Skeletal muscle cell (primary cell): ENCODE measurements around the gene TNFRSF21.
"Not testable (repeated sequence)": the region's sequence is repeated elsewhere in the genome, so short reads cannot be mapped to it uniquely, and the experiment has no call there.

Experiments
- DNase-seq: peaks from one replicate; pipeline ENCODE4 v3.0.0-alpha.2; 2010; ENCODE audit warnings: low read depth
- H3K4me3 ChIP-seq: 2 replicates; pipeline ENCODE4 v1.5.1; 2011; ENCODE audit warnings: low read depth, mild to moderate bottlenecking, control low read depth, low read length, moderate library complexity

The TNFRSF21 gene

DNA sequence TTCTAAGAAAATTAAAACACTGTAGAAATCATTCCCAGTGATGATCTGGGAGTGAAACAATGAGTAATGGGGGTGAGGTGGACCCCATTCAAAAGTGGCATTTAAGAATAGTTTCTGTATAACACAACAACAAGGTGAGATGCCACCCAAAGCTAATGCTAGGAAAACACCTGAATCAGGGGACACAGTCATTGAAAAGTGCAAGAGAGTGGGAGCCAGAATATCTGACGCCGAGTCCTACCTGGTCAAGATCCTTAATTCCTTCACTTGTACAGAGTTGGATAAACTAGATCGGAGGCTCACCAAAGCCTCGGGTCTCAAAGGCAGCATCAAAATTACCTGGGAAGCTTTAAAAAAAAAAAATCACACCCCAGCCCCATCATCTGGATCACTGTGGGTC lies 17.7 kb downstream of the TNFRSF21 start:
- H3K4me3 ChIP-seq: no peak overlapping the region
- DNase-seq: no peak

DNA sequence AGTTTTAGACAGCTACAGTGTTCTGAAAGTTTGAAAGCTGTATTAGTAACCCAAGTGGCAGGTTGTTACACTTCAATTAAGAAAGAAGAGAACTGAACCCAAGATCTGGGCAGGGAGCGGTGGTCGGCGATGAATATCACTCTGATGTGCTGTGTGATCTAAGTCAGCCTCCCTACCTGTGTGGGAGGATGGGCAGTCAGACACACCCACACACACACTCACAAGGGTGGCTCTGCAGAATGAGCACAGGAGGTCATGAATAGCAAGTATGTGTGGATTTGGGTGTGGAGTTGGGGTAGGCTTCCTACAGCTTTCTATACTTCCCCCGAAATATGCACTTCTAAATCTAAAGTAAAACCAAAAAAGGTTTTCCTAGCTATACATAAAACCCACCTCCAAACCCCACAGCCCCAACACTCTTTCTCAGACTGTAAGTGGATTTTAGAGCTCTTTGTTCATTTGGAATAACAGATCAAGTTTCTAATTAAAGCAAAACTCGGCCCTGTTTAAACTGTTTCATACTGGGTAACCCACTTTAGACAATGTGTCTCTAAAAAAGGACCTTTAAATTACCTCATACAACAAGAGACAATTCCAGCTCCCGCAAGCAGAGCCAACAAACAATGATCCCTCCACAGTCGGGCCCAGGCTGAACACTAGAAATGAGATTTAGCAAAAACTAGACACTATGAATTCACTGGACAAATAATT lies 19.4 kb downstream of the TNFRSF21 start:
- no peak for DNase-seq
- no peak overlapping the region for H3K4me3 ChIP-seq

DNA sequence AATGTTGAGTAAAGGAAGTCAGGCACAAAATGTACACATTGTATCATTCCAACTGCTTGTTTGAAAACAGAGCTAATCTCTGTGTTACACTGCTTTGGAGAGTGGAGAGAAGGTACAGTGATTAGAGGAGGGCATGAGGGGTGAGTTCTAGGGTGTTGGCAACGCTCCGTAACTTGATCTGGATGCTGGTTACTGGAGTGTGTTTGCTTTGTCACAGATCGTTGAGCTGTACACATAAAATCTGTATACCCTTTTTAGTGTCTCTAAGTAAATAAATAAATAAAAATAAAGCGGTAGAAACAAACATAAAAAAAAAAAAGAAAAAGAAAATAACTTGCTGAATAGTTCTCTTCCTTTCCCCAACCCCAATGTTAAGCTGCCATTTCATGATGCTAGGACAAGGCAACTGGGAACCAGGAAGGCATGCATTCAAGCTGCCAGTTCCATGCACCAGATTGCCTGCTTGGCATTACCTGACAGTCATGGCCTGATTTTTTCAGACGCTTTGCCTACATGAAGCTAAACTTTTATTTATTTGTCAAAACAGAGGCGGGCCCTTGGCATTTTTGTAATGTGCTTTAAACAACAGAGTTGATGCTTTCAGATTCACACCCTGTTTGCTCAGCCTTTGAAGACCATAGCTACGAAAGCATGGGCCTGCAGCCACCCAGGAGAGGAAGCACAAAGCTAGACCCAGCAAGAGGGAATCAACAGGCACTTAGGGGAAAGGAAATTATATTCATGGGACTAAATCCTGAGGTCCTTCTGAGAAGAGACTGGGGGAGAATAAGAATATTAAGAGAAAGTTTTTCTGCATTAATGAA lies 21.2 kb downstream of the TNFRSF21 start:
- no peak for DNase-seq
- no peak overlapping the region for H3K4me3 ChIP-seq

DNA sequence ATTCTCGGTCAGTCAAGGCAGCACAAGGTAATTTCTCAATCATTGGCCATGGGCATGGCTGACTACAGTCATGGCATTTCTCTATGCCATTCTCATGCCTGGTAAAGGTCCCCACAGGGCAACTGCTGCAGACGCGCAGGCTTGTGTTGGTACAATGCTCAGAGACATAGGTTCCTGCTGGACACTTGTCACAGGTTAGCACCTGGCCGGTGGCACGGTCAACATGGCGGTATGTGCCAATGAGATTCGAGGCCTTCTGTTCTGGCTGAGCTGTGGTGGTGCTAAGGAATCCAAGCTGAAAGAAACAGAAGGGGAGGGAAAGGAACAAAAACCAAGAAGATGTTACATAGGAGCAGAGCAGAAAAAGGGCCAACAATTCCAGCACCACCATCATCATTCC lies 23.4 kb downstream of the TNFRSF21 start:
- DNase-seq: no peak
- no peak overlapping the region for H3K4me3 ChIP-seq

DNA sequence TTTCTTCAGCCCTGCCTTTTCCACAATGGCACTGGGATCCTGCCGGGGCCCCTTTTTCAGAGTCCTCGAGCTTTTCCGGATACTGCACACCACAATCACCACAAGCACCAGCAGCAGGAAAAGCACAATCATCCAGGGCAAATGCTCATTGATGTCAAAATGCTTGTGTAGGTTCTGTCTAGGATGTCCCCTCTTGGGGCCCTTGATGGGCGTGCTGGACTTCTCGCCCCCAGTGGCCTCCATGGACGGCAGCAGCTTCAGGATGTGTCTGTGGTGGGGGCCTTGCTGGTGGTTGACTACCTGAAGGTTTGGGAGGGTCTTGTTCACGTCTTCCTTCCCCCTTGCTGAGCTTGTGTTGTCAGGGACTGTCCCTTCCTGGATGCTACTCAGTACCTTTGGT lies 25.7 kb downstream of the TNFRSF21 start:
- DNase-seq: no peak
- H3K4me3 ChIP-seq: no peak overlapping the region

DNA sequence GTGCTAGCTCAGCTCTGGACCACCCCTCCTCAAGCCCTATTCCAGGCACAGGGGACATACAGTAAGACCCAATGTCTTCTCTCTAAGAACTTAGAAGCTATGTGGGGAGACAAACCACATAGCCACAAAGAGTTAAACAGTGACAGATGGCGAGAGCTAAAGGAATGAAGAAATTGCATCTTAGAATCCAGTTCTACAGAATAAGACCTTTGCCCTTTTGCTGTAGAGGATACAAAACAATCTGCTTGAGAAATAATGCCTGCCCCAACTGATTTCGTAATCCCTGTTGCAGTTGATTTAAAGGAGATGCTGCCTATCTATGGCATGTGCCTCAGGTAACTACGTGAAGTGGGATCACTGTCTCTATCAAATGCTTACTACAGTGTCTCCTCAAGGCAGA lies 31.2 kb downstream of the TNFRSF21 start:
- no peak overlapping the region for H3K4me3 ChIP-seq
- DNase-seq: peak; percentile 51

DNA sequence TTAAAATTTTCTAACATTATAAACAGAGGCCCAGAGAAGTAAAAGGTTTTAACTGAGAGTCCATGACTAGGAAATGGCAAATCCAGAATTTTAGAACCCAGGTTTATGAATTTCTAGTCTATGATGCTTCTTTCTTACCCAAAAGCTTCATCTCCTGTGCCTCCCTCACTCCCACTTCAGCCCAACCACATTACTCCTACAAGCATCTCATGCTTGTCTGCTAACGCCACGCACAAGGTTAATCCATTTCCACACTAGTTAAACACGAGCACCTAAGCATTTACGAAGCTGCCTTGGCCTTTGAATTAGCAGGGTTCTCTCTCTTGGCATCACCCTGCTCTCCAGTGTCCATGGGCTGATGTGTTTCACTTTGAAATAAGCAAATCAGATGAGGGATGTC lies 32.0 kb downstream of the TNFRSF21 start:
- DNase-seq: no peak
- H3K4me3 ChIP-seq: no peak overlapping the region

DNA sequence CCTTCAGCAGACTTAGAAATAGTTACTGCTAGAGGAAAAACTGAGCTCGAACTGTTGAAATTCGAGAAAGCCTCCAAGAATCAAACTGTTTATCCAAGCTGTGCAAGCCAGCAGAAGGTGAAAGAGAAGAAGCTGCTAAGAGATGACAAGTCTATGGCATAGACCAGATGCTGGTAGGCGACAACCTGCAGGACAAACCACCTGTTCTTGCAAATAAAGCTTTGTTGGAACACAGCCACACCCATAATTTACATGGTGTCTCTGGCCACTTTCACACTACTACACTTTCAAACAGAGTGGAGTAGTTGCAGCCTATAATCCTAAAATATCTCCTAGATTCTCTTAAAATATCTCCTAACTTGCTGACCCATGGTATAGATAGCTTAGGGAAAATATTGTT lies 33.3 kb downstream of the TNFRSF21 start:
- DNase-seq: no peak

DNA sequence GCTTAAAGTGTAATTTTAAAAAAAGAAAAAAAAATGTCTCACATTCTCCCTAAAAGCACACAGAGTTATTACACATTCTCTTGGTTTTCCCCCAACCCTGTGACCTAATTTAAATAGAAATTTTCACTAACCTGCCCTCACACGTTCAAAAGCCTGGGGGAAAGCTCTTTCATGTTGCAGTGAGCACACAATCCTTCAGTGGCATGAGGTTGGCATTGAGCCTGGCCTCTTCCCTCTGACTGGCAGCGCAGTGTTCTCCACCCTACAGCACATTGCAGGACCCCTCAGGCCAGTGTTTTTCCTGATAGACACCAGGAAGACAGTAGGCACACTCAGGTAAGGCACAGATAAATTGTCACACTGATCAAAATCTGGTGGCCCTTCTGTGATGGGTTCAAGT lies 34.1 kb downstream of the TNFRSF21 start:
- DNase-seq: no peak
- H3K4me3 ChIP-seq: no peak overlapping the region

More for the DNA sequence above, 33.3 kb downstream of the TNFRSF21 start:
- H3K4me3 ChIP-seq: no peak overlapping the region

DNA sequence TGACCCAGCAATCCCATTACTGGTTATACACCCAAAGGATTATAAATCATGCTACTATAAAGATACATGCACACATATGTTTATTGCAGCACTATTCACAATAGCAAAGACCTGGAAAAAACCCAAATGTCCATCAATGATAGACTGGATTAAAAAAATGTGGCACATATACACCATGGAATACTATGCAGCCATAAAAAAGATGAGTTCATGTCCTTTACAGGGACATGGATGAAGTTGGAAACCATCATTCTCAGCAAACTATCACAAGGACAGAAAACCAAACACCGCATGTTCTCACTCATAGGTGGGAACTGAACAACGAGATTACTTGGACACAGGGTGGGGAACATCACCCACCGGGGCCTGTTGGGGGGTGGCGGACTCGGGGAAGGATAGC lies 34.6 kb downstream of the TNFRSF21 start:
- not testable (repeated sequence) for H3K4me3 ChIP-seq, DNase-seq

DNA sequence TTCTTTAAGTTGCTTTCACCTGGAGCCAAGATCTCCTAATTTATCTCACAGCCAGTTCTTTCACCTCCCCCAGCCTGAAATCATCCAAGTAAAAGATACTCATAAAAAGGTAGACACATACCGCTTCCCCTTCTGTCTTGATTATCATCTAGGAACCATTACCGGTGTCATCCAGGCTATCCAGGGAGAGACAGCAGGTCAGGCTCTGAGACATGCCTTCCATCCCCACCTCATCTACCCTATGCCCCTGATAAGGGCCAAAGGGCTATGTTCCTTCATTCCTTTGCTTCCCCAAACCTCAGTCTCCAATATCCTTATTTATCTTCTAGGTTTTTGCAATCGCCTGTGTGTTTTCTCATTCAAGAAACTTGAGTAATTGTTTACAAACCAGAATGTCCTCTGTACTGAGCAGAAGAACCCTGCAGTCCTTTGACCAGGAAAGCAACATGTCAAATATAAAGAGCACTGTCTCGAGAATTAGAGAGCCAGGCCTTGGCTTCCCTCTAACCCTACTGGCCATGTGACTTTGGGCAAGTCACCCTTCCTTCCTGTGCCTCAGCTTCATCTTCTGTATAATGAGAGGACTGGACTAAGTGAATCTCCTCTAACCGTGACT lies 41.0 kb downstream of the TNFRSF21 start:
- no peak overlapping the region for H3K4me3 ChIP-seq
- no peak for DNase-seq

DNA sequence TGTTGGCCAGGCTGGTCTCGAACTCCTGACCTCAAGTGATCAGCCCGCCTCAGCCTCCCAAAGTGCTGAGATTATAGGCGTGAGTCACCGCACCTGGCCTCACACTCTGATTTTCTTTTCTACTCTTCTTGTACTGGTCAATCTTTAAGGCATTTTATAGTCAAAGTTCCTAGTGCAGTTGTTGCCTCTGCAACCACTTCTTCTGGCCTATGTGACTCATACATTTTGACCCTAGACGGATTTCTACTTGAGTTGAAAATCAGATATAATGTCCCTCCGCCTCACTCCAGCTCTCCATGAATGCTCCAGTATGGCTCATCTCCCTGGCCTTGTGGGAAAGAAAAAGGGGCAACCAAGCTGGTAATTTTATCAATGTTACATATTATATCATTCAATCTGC lies 42.4 kb downstream of the TNFRSF21 start:
- DNase-seq: no peak
- no peak overlapping the region for H3K4me3 ChIP-seq

DNA sequence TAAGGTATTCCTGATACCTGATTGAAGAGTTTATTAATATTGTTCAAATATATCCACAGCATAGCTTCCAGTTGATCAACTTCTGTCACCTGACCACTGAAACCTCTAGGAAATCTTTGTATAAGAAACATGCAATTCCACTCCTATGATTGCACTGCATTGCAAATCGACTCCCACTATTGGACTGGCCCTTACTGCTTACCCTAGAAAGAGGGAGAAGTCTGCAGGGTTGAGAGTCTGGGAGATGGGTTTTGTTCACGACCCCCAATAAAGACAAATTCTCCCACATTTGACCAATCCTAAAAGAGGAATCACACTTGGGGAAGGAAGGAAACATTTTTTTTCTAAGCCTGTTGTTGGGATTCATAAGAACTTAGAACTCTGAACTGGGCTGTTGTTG lies 43.7 kb downstream of the TNFRSF21 start:
- H3K4me3 ChIP-seq: no peak overlapping the region
- DNase-seq: no peak

DNA sequence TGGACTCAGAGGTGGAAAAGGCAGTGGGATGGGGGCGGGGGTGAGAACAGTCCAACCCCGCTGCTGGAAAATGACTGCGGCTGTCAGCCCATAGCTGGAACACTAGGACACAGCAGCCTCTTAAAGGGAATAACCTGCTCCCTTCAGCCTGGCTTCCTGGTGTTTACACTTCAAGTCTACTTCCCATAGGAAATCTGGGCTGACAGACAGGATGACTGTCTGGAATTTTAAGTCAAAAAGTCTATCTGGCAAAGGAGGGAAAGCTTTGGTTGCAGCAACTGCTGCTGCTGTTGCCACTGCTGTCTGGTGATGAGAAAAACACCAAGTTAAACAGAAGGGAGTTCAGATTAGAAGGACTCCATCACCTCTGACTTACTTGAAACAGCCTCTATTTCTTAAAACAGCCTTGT lies 44.9 kb downstream of the TNFRSF21 start:
- no peak overlapping the region for H3K4me3 ChIP-seq
- no peak for DNase-seq

DNA sequence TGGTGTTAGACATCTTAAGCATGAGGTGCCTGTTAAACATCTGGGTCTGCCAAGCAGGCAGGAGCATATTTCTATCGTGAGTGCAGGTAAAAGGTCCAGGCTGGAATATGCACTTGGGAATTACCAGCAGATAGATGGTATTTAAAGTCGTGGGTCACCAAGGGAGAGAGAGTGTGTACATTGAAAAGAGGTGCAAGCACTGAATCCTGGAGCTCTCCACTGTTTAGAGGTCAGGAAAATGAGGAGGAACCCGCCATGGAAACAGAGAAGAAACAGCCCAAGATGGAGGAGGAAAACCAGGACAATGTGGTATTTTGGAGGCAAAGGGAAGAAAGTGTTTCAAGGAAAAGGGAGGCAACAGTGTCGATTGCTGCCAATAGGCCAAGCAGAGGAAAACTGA lies 46.4 kb downstream of the TNFRSF21 start:
- no peak for DNase-seq

DNA sequence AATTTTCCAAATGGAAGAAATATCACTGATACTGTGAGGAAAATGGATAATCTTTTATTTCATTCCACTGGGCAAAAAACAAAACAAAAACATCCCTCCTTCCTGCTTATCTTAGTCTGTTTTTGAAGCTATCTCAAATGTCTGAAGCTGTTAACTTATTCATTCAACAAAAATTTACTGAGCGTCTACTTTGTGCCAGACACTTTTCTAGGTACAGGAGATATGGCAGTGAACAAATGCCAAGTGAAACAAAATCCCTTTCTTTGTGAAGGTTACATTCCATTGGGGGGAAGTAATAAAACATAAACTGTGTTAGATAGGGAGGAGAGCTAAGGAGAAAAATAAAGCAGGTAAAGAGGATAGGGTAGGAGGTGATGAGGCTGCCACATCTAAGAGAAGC lies 47.5 kb downstream of the TNFRSF21 start:
- no peak overlapping the region for H3K4me3 ChIP-seq
- DNase-seq: no peak

More for the DNA sequence above, 46.4 kb downstream of the TNFRSF21 start:
- no peak overlapping the region for H3K4me3 ChIP-seq

DNA sequence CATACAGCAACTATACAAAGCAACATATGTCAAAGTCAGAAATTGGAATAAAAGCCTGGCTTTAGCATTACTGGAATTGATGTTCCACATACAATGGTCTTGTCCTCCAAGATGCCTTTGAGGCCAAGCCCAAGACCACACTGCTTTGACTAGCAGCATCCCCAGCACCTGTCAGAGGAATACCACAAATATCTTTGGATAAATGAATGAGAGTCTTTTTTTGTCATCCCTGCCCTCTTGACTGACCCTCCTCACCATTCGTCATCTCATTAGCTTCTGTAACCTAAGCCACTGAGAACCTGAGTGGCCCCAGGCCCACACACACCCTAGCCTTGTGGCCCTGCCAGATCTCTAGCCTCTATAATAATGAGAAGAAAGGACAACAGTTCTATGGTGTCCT lies 48.5 kb downstream of the TNFRSF21 start:
- DNase-seq: no peak
- no peak overlapping the region for H3K4me3 ChIP-seq

DNA sequence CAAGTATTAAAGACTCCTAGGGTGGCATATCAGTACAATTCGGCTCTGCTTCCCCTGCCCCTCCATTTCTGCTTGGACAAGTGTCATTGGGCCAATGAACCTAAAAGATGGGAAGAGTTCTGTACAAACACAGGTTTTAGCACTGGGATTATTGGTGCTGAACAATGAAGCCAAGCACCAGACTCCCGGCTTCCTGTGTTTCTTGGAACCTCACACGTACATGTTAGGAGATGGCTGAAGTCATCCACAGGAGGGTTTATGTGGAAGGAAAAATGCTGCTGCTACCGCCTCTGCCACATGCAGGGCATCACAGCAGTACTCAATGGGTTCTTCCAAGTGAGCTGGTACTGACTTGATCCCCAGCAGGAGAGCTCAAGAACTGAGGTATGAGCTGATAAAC lies 49.7 kb downstream of the TNFRSF21 start:
- DNase-seq: no peak
- H3K4me3 ChIP-seq: no peak overlapping the region

DNA sequence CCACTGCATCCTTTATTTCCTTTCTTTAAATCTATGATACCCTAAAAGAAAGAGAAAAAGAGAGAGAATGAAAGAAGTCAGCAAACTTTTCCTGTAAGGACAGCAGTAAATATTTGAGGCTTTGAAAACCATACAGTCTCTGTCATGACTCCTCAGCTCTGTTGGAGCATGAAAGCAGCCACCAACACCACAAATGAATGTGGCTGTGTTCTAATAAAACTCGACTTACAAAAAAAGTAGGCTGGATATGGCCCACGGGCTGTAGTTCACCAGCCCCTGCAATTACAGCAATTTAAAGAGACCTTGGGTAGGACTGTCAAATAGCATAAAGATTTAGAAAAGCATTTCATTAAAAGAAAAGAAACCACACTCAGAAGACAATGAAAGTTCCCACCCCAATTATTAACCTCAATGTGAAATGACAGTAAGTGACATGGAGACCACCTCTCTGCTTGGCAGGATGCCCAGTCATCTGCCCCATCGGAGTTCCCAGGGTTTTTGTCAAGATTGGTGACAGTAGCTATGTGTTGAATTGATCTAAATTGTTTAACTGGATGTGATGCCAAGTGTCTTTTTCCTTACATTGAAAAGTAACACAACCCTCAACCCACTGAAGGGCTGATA lies 50.9 kb downstream of the TNFRSF21 start:
- DNase-seq: no peak
- H3K4me3 ChIP-seq: no peak overlapping the region
